Activated CD8-positive, alpha-beta memory T cell treated with anti-CD3 and anti-CD28 coated beads, Interleukin-2, amount 50 U/mL, for 48 hours (primary cell): Measurements from ENCODE around the gene SYCP2.
"Not testable (repeated sequence)": the region's sequence is repeated elsewhere in the genome, so short reads cannot be mapped to it uniquely, and the experiment has no call there.

Experiments used
- DNase-seq: peaks from one replicate; pipeline ENCODE4 v3.0.0-alpha.2; 2020

The SYCP2 gene

GRCh38 chr20:59890035-59890434 lies 43.4 kb downstream of the SYCP2 start:
- DNase-seq = not testable (repeated sequence)

GRCh38 chr20:59888050-59888449 lies 45.4 kb downstream of the SYCP2 start:
- no peak for DNase-seq

GRCh38 chr20:59884494-59884893 lies 48.9 kb downstream of the SYCP2 start:
- no peak for DNase-seq

GRCh38 chr20:59880198-59880597 lies 53.2 kb downstream of the SYCP2 start:
- DNase-seq = no peak

GRCh38 chr20:59873409-59873808 lies 60.0 kb downstream of the SYCP2 start:
- DNase-seq = no peak

- no peak for DNase-seq
Measured at GRCh38 chr20:59871096-59871495, 62.3 kb downstream of the SYCP2 start.

- DNase-seq = no peak
Measured at GRCh38 chr20:59866338-59866737, 67.1 kb downstream of the SYCP2 start.

GRCh38 chr20:59864726-59865125 lies 68.7 kb downstream of the SYCP2 start:
- DNase-seq = no peak

- DNase-seq = no peak
Measured at GRCh38 chr20:59863058-59863457, 70.4 kb downstream of the SYCP2 start.

- no peak for DNase-seq
Measured at GRCh38 chr20:59861401-59861800, 72.0 kb downstream of the SYCP2 start.

- DNase-seq = no peak
Measured at GRCh38 chr20:59858425-59858824, 75.0 kb downstream of the SYCP2 start.

GRCh38 chr20:59857966-59858365 lies 75.5 kb downstream of the SYCP2 start:
- DNase-seq = no peak

- DNase-seq = not testable (repeated sequence)
Measured at GRCh38 chr20:59856941-59857340, 76.5 kb downstream of the SYCP2 start.

GRCh38 chr20:59856526-59856925 lies 76.9 kb downstream of the SYCP2 start:
- not testable (repeated sequence) for DNase-seq

GRCh38 chr20:59850018-59850641 lies 83.3 kb downstream of the SYCP2 start:
- no peak for DNase-seq

- no peak for DNase-seq
Measured at GRCh38 chr20:59848182-59848581, 85.3 kb downstream of the SYCP2 start.

- DNase-seq = no peak
Measured at GRCh38 chr20:59845472-59845871, 88.0 kb downstream of the SYCP2 start.

GRCh38 chr20:59839400-59839799 lies 94.0 kb downstream of the SYCP2 start:
- DNase-seq = no peak

GRCh38 chr20:59837623-59838394 lies 95.6 kb downstream of the SYCP2 start:
- DNase-seq = no peak

- DNase-seq = no peak
Measured at GRCh38 chr20:59836767-59837166, 96.7 kb downstream of the SYCP2 start.

GRCh38 chr20:59835448-59836395 lies 97.7 kb downstream of the SYCP2 start:
- no peak for DNase-seq

GRCh38 chr20:59835057-59835447 lies 98.4 kb downstream of the SYCP2 start:
- DNase-seq = no peak
